Lower leg skin (tissue), 4 donors: ENCODE results near the gene SERPINA1. TPM values are rescaled to one million over a fixed set of nuclear protein-coding genes. Genes with fewer than 3 reads are reported as not detected.
"Not testable (repeated sequence)": the region's sequence is repeated elsewhere in the genome, so short reads cannot be mapped to it uniquely, and the experiment has no call there.

Experiments
- DNase-seq, 2 donors: peaks; one replicate each; pipeline ENCODE4 v3.0.0-alpha.2; 2019; ENCODE audit warnings: low spot score in 2 of 2
- H3K4me3 ChIP-seq: fragments of 200-600 bp; sonication (generic); 2 replicates; pipeline ENCODE4 v1.5.1; 2017; ENCODE audit warnings: mild to moderate bottlenecking, low read depth; ENCODE audit not compliant: poor library complexity, severe bottlenecking
- CTCF ChIP-seq, 3 donors: fragments of 450-650 bp; IDR thresholded peaks; one replicate each; pipeline ENCODE4 v1.5.1; 2016; ENCODE audit warnings: antibody characterized with exemption in 3 of 3, mild to moderate bottlenecking in 3 of 3, moderate library complexity in 2 of 3
- POLR2A ChIP-seq, 2 donors: fragments of 450-650 bp; IDR thresholded peaks; one replicate each; pipeline ENCODE4 v1.6.1; 2016 to 2017; ENCODE audit warnings: antibody characterized with exemption in 2 of 2, mild to moderate bottlenecking in 1 of 2, moderate library complexity in 1 of 2
- WGBS, 2 donors: methylation state at CpG; one replicate each; pipeline ENCODE4 v1.1.5; 2018; 5-methylcytosine and 5-hydroxymethylcytosine counted together
- intact Hi-C: fragments of 100-400 bp; cut with DNase I; formaldehyde crosslinking; loops from one replicate; pipeline ENCODE4 v1.15.0; 2023; ENCODE audit warnings: low total_unique reads
- total RNA-seq, 4 donors: library from RNA; depleted of rRNA; stranded (reverse); fragments of >200 nt; gene quantifications; one replicate each; pipeline ENCODE4 v1.1.0, GENCODE V29; 2016

The SERPINA1 gene
- total RNA-seq, 4 donors from 2014 or later = 0.93 to 6.2 (median 3.9) TPM; not detected in 1

- DNase-seq = no peak
- 91 to 94% methylated on average over 5 of the region's 5 CpGs for WGBS, 2 donors
- intact Hi-C loops = no loop called here
- TF ChIP-seq CTCF (IDR thresholded peaks at IDR 0.05) (no peak), POLR2A (IDR thresholded peaks at IDR 0.05) (no peak)
- H3K4me3 ChIP-seq = no peak overlapping the region
Observed at GRCh38 chr14:94346841-94347240, 41.6 kb downstream of the SERPINA1 start.

GRCh38 chr14:94346065-94346786, 42.2 kb downstream of the SERPINA1 start:
- intact Hi-C loops, H3K4me3 ChIP-seq: not testable (repeated sequence)
- WGBS, 2 donors = 42 to 44% methylated on average over 9 to 22 of the region's 24 CpGs
- DNase-seq = peak in 1 of 2 donors; percentile 75

GRCh38 chr14:94345344-94346064, 42.9 kb downstream of the SERPINA1 start:
- no peak overlapping the region for H3K4me3 ChIP-seq
- TF ChIP-seq CTCF (IDR thresholded peaks at IDR 0.05) = no peak
- no peak for TF ChIP-seq POLR2A (IDR thresholded peaks at IDR 0.05)
- WGBS, 2 donors = 65 to 75% methylated on average over 5 to 12 of the region's 12 CpGs
- peak in 1 of 2 donors; percentile 68 for DNase-seq
- intact Hi-C loops = no loop called here

- intact Hi-C loops = no loop called here
- no peak for DNase-seq
- no peak overlapping the region for H3K4me3 ChIP-seq
- no peak for TF ChIP-seq POLR2A (IDR thresholded peaks at IDR 0.05)
- no peak for TF ChIP-seq CTCF (IDR thresholded peaks at IDR 0.05)
- 44 to 51% methylated on average over 3 of the region's 3 CpGs for WGBS, 2 donors
Observed at GRCh38 chr14:94344389-94344788, 44.0 kb downstream of the SERPINA1 start.

- TF ChIP-seq POLR2A (IDR thresholded peaks at IDR 0.05) (no peak), CTCF (IDR thresholded peaks at IDR 0.05) (no peak)
- DNase-seq = no peak
- intact Hi-C loops = no loop called here
- H3K4me3 ChIP-seq = no peak overlapping the region
- WGBS, 2 donors = 86 to 94% methylated on average over 8 of the region's 8 CpGs
Observed at GRCh38 chr14:94343238-94344005, 45.0 kb downstream of the SERPINA1 start.
